B cell (primary cell): ENCODE results near the gene MZF1.

ENCODE experiments used
- EZH2 ChIP-seq: IDR thresholded peaks from 2 replicates; pipeline ENCODE4 v1.6.1; 2012; ENCODE audit warnings: borderline replicate concordance, low read depth, mild to moderate bottlenecking, moderate library complexity, low read length; ENCODE audit not compliant: insufficient read depth, poor library complexity, severe bottlenecking
- TF ChIP-seq, protein P1 (sequence below): fragments of 200-600 bp; IDR thresholded peaks from one replicate; pipeline ENCODE4 v1.8.0; 2022; ENCODE audit warnings: antibody characterized with exemption, mild to moderate bottlenecking

DNA sequence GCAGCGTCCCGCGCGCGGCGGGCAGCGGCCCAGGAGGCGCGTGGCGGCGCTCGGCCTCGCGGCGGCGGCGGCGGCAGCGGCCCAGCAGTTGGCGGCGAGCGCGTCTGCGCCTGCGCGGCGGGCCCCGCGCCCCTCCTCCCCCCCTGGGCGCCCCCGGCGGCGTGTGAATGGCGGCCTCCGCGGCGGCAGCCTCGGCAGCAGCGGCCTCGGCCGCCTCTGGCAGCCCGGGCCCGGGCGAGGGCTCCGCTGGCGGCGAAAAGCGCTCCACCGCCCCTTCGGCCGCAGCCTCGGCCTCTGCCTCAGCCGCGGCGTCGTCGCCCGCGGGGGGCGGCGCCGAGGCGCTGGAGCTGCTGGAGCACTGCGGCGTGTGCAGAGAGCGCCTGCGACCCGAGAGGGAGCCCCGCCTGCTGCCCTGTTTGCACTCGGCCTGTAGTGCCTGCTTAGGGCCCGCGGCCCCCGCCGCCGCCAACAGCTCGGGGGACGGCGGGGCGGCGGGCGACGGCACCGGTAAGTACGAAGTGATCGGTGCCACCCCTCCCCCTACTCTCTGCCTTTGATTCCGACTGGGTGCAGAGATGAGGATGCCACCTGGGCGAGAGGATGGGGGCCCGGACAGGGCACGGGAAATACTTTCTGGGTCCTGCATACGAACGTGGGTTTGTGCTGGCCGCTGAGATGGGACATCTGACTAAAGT lies 28.4 kb downstream of the MZF1 start:
- TF ChIP-seq, protein P1, sequence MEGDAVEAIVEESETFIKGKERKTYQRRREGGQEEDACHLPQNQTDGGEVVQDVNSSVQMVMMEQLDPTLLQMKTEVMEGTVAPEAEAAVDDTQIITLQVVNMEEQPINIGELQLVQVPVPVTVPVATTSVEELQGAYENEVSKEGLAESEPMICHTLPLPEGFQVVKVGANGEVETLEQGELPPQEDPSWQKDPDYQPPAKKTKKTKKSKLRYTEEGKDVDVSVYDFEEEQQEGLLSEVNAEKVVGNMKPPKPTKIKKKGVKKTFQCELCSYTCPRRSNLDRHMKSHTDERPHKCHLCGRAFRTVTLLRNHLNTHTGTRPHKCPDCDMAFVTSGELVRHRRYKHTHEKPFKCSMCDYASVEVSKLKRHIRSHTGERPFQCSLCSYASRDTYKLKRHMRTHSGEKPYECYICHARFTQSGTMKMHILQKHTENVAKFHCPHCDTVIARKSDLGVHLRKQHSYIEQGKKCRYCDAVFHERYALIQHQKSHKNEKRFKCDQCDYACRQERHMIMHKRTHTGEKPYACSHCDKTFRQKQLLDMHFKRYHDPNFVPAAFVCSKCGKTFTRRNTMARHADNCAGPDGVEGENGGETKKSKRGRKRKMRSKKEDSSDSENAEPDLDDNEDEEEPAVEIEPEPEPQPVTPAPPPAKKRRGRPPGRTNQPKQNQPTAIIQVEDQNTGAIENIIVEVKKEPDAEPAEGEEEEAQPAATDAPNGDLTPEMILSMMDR: no peak
- TF ChIP-seq EZH2: no peak
